ENCODE measurements around the gene RAX2. TPM values are rescaled to one million over a fixed set of nuclear protein-coding genes. Genes with fewer than 3 reads are reported as not detected.
"Not testable (repeated sequence)": the region's sequence is repeated elsewhere in the genome, so short reads cannot be mapped to it uniquely, and the experiment has no call there.

RAX2 gene
- total RNA-seq, 3 donors from 2014 or later, result not detected

GRCh38 chr19:3816566-3817218, 44.7 kb upstream of the RAX2 start:
- no peaks in the 10 kb centered on the region for H3K9me3 ChIP-seq
- no peak for DNase-seq
- no peak for ATAC-seq
- no peaks in the 10 kb centered on the region for H3K36me3 ChIP-seq (ENCODE audit: low read depth)
- no peak overlapping the region for H3K4me3 ChIP-seq
- TF ChIP-seq, protein P1, sequence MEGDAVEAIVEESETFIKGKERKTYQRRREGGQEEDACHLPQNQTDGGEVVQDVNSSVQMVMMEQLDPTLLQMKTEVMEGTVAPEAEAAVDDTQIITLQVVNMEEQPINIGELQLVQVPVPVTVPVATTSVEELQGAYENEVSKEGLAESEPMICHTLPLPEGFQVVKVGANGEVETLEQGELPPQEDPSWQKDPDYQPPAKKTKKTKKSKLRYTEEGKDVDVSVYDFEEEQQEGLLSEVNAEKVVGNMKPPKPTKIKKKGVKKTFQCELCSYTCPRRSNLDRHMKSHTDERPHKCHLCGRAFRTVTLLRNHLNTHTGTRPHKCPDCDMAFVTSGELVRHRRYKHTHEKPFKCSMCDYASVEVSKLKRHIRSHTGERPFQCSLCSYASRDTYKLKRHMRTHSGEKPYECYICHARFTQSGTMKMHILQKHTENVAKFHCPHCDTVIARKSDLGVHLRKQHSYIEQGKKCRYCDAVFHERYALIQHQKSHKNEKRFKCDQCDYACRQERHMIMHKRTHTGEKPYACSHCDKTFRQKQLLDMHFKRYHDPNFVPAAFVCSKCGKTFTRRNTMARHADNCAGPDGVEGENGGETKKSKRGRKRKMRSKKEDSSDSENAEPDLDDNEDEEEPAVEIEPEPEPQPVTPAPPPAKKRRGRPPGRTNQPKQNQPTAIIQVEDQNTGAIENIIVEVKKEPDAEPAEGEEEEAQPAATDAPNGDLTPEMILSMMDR (IDR thresholded peaks at IDR 0.05), result no peak
- intact Hi-C loops (cut with DNase I, micrococcal nuclease), result no loop called here
- no peaks in the 10 kb centered on the region for H3K4me1 ChIP-seq (ENCODE audit: low read depth)

- H3K4me1 ChIP-seq (ENCODE audit: low read depth); DNase-seq; H3K4me3 ChIP-seq; H3K36me3 ChIP-seq (ENCODE audit: low read depth); H3K9me3 ChIP-seq; ATAC-seq; intact Hi-C loops (cut with DNase I, micrococcal nuclease): not testable (repeated sequence)
Observed at GRCh38 chr19:3816148-3816547, 44.1 kb upstream of the RAX2 start.

DNA sequence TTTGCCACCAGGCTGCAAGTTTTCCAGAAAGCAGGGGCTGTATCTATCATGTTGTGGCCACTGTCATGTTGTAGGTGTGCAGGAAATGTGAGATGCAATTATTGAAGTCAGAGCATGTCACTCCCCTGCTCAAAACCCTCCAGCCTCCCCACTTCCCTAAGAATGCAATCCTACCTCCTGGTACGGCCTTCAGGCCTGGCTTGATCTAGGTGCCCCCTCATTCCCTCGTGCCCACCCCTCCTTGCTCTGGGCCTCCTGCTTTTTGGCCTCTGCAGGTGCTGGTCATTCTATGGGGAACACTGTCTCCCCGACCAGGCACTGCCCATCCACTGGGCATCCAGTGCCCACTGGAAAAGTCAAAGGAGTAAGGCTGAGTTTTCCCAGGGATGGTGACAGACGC, 42.6 kb upstream of the RAX2 start:
- no peaks in the 10 kb centered on the region for H3K4me1 ChIP-seq (ENCODE audit: low read depth)
- TF ChIP-seq, protein P1 (IDR thresholded peaks at IDR 0.05), result no peak
- DNase-seq (no peak), ATAC-seq (no peak)
- intact Hi-C loops (cut with DNase I, micrococcal nuclease), result no loop called here
- no peak overlapping the region for H3K4me3 ChIP-seq
- no peaks in the 10 kb centered on the region for H3K36me3 ChIP-seq (ENCODE audit: low read depth)
- no peaks in the 10 kb centered on the region for H3K9me3 ChIP-seq

DNA sequence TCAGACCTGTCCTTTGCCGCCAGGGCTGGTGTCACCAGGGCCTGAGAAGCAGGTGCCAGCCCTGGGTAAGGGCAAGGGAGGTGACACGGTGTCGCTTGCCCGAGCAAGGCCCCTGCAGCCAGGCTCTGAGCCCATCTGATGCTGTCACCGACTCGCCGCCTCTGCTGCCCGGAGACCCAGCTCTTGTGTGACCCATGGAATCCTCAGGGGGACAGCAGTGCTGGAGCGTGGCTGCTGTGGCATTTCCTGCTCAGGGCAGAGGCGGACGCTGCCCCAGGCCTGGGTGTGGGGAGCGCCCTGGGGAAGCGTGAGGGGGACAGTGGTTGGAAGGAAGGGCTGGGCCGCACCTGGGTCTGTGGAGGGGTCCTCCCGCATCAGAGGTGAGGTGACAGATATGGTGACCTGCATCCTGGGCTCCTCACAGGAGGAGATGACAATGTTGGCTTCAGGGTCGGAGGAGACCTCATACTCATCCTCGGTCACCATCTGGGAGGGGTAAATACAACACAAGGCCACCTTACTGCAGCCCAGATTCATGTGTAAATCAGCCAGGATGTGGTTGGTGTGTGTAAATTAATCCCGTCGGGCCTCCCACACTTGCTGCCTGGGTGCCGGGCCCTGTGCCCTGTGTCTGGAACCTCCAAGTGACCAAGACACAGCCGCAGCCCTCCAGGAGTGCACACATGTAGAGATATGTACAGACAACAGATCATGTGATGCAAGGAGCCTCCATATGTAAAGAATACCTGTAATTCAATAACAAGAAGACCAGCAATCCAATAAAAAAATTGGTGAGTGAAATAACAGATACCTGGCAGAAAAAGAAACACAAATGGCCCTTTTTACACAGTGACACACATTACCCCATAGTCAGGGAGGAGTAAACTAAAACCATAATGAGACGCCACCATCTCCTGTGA, 41.7 kb upstream of the RAX2 start:
- Histone ChIP-seq H3K36me3 (ENCODE audit: low read depth) (no peaks in the 10 kb centered on the region), H3K4me3 (no peak overlapping the region), H3K4me1 (ENCODE audit: low read depth) (no peaks in the 10 kb centered on the region), H3K9me3 (no peaks in the 10 kb centered on the region)
- intact Hi-C loops (cut with DNase I, micrococcal nuclease), result no loop called here
- DNase-seq, result no peak
- ATAC-seq, result no peak
- TF ChIP-seq, protein P1 (IDR thresholded peaks at IDR 0.05), result no peak

DNA sequence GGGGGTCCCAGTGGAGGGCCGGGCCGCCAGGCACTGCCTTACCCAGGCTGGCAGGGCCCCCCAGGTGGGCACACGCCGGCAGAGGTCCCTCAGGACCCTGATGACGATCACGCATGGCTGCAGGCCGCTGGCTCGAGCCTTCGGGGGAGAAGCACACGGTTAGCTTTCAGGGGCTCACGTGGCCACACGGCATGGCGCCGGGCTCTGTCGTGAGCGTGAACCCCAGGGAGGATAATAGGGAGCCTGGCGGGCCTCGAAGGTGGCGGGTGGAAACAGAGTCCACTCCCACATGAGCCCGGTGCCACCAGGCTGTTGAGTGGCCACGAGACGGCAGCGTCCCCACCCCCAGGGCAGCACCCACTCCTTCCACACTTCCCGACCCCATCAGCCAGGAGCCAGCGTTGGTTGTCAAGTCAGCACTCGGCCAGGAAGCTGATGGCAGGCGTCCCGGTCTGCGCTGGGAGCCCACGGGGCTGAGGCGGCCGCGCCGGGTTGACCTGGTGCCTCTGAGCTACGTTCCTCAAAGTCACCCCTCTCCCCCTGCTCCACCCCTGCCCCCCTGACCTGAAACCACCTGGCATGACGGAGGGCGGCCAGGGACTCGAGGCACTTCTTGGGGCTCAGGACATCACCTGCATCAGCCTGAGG, 38.8 kb upstream of the RAX2 start:
- intact Hi-C loops (cut with DNase I, micrococcal nuclease), result no loop called here
- TF ChIP-seq, protein P1 (IDR thresholded peaks at IDR 0.05), result no peak
- DNase-seq, result no peak
- Histone ChIP-seq H3K36me3 (ENCODE audit: low read depth) (no peaks in the 10 kb centered on the region), H3K4me1 (ENCODE audit: low read depth) (no peaks in the 10 kb centered on the region), H3K9me3 (no peaks in the 10 kb centered on the region), H3K4me3 (no peak overlapping the region)
- peak; percentile 19 for ATAC-seq

Measured in mucosa of descending colon (tissue), 3 donors.